ENCODE results near the gene LIAS.
"Not testable (repeated sequence)": the region's sequence is repeated elsewhere in the genome, so short reads cannot be mapped to it uniquely, and the experiment has no call there.

The LIAS gene

DNA sequence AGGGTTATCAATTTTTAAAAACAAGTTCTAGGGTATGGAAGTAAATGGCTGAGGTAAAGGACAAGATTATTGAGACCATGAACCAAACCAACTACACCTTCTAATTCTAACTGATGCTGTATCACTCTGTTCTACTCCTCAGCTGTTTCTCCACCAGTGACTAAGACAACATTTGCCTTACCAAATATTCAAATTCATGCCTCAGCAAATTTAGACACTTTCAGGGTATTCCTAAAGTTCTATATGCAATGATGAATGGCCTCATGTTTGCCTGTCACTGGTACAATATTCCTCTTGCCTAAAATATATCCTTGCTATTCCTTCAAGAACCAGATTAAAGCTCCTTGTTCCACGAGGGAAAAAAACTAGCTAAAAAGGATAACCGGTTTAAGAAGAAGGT lies 5.1 kb upstream of the LIAS start:
- no peak for DNase-seq

DNA sequence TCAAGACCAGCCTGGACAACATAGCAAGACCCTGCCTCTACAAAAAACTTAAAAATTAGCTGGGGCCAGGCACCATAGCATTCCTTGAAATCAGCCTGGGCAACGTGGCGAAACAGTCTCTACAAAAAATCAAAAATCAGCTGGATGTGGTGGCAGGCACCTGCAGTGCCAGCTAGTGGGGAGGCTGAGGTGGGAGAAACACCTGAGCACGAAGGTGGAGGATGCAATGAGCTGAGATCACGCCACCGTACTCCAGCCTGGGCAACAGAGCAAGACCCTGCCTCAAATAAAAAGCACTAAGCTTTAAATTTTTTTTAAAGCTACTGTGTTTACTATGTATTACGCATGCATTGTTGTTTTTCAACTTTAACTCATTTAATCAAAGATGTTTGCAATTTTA lies 3.4 kb upstream of the LIAS start:
- no peak for DNase-seq

DNA sequence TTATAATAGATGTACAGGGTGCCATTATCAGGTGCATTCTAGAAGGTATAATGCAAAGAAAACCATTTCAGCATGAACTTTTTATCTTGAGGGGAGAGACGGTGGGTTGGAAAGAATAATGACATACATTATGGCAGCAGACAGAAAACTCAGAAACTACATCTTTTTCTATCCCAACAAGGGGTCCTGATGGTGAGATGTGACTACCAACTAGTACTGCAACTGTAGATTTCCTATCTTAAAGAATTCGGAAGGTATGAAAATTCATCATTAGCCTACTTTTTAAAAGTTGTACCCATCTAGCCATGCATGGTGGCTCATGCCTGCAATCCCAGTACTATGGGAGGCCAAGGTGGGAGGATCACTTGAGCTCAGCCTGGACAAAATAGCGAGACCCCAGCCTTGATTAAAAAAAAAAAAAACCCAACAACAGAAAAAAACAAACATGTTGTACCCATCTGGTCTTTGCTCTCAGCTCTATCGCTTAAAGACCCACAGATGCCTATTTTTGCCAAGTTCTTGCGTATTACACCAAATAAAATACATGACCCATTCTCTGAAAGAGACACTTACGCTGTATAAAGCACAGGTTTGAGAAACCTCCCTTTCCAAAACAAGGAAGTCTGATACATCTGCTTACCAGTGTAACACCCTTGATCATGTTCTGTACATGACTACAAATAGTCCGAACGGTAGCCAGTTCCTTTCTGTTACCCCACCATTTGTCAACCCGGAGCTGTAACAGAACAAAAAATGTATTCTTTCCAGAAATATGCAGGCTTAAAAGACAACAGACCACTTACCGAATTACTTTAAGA lies 1.7 kb upstream of the LIAS start:
- DNase-seq: no peak

DNA sequence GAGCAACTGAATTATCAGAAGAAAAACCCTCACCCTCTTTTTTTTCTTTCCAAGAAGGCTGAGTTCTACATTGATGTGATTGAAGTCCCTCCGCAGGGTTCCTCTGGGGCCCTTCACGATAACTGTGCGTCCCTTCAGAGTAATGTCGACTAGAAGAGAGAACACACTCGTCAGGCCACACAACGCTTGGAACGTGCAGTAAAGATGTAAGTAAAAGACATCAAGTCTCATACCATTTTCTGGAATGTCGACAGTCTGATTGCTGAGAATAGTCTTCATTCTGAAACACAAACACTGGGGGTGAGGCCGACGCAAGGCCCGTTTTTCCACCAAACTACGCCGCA lies 723 bp upstream of the LIAS start:
- not testable (repeated sequence) for DNase-seq

DNA sequence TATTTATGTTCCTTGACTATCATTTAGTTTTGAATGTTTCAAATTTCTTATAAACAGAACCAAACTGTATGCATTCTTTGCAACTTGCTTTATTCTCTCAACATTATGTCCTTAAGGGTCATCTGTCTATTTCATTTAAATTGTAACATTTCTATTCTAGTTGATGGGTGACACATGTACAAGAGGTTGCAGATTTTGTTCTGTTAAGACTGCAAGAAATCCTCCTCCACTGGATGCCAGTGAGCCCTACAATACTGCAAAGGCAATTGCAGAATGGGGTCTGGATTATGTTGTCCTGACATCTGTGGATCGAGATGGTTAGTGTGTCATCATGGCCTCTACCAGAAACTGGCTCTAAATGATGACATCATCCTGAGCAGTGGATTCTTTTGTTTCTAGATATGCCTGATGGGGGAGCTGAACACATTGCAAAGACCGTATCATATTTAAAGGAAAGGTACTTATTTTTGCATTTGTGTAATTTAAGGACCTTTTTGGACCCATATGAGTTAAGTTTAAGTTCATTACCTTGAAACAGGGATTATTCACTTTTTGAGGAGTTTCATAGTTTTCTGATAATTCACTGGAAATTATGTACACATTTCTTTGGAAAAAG lies 6.1 kb downstream of the LIAS start:
- DNase-seq: peak; percentile 45

DNA sequence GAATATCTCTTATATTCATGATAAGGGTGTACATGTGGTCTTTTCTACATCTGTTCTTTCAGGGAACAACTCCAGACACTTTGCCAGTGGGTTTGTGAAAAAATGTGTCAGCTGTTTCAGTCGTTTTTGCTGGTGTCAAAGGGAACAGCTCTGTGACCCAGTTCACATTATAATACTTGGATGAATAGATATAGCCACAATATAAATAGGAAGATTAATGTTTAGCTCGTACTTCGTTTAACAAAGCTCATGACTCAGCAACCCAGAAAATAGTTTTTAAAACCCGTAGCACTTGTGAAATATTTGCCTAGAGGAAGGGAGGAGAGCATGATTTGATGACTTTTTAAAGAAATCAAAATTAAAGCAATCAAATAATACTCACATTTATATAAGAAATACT lies 7.9 kb downstream of the LIAS start:
- DNase-seq: no peak

DNA sequence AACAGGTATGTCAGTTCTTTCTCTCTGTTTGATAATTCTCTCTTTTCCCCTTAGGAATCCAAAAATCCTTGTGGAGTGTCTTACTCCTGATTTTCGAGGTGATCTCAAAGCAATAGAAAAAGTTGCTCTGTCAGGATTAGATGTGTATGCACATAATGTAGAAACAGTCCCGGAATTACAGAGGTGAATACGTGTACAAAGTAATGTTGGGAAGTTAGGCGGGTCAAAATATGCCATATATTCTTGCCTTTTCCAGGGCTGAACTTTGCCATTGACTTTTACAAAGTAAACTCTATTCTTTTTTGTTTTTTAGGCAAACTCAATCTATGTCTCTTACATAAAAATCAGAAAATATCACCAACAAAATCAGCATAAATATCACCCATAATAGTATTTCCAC lies 8.6 kb downstream of the LIAS start:
- DNase-seq: no peak

DNA sequence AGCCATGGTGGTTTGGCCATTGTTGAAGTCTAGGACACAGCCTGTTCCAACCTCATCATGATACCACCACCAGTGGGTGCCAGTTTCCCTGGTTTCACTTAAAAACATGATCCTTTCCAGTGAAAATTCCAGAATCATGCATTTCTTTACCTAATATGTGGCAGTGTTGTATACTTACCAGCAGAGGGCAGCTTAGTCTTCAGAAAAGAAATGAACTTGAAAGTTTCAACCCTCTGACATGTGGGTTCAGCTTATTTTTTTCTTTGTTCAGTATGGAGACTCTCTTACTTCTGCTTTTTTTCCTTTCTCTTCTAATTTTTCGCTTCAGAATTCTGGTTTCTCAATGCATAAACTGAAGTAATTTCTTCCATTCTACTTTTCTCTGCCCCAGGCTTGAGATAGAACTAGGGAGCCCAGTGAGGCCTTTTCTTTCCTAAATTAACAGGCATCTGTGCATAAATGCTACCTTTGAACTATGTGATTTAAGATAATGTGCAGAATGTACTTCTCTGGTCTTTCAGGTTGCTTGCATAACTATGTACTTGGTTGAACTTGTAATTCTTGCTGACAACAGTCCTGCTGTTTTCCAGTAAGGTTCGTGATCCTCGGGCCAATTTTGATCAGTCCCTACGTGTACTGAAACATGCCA lies 10.7 kb downstream of the LIAS start:
- peak; percentile 66 for DNase-seq

DNA sequence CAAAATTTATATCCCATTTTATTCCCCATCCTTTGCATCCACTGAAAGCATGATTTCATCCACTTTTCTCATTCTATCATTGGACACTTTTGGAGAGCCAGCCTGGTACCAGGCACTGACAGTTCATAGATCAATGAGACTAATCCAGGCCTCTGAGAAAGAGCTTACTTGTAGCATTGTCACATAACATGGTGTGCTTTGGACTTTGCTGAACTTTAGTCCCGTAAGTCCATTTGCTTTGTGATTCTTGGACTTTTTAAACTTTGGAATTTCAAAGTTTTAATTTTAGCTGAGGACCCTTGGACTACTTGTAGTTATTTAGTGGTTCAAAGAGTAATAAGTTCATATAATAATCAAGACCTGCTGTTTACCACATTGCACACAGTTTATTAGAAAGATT lies 11.5 kb downstream of the LIAS start:
- no peak for DNase-seq

DNA sequence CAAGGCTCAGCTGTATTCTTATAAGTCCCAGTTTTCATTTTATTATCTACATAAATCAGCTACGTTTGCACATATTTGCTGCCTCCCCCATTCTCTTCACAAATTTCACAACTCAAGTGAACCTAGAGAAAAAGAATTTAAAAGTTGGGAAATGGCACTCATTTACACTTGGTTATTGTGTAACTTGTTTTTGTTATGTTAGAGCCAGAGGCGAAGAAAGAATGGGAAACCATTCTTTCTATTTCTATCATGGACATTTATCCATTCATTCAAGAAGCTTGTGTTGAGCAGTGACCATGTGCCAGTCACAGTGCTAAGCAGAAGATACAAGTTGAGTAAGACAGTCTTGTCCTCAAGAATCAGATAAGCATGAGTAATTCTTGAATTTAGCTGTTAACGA lies 13.5 kb downstream of the LIAS start:
- DNase-seq: no peak

DNA sequence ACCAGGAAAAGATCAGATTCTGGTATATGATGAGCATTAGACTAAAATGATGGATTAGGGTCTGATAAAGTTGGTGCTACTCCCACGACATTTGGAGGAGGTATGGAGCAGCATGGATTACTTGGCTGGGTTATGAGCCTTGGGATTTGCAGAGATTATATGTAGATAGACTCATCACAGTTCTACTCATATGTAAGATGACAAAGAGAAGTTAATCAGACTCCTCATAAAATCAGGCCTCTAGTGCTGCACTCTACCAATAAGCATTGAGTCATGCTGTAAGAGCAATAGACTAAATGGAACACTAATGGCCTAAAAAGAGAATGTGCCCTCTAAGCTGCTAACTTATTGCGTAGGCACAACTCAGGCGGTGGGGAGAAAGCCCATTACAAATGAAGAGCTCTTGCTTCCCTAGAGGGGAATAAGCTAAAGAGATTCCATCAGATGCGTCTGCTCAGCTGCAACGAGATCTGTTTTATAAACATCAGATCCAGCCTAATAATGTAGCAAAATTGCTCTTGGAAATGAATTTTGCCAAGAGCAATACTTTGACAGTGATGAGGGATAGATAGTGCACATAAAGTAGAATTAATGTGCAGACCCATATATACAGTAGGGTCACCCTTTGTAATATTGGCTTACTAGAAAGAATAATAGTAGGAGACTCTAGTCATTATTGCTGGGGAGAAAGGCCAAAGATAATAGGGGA lies 17.5 kb downstream of the LIAS start:
- no peak for DNase-seq

DNA sequence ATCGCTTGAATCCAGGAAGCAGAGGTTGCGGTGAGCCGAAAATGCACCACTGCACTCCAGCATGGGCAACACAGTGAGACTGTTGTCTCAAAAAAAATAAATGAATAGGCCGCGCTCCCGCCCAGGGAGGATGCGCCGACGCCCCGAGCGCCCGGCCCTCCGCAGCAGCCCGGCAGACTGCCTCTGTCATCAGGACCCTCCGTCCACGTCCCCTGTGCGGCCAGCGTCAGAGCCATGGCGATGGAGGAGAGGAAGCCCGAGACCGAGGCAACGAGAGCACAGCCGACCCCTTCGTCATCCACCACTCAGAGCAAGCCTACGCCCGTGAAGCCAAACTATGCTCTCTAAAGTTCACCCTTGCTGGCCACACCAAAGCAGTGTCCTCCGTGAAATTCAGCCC lies 21.4 kb downstream of the LIAS start:
- DNase-seq: no peak

DNA sequence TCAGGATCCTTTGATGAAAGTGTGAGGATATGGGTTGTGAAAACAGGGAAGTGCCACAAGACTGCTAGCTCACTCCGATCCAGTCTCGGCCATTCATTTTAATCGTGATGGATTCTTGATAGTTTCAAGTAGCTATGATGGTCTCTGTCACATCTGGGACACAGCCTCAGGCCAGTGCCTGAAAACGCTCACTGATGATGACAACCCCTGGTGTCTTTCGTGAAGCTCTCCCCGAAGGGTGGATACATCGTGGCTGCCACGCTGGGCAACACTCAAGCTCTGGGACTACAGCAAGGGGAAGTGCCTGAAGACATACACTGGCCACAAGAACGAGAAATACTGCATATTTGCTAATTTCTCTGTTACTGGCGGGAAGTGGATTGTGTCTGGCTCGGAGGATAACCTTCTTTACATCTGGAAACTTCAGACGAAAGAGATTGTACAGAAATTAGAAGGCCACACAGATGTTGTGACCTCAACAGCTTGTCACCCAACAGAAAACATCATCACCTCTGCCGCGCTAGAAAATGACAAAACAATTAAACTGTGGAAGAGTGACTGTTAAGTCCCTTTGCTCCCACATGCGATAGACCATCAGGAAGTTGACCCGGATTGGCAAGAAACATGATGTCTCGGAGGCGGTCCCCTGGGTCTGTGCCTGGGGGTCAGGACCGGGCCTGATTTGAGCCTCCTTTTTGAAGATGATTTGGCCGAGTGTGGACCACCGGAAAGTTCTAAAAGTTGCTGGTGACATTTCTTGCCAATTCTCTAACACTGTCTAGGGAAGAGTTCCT lies 22.2 kb downstream of the LIAS start:
- DNase-seq: no peak

DNA sequence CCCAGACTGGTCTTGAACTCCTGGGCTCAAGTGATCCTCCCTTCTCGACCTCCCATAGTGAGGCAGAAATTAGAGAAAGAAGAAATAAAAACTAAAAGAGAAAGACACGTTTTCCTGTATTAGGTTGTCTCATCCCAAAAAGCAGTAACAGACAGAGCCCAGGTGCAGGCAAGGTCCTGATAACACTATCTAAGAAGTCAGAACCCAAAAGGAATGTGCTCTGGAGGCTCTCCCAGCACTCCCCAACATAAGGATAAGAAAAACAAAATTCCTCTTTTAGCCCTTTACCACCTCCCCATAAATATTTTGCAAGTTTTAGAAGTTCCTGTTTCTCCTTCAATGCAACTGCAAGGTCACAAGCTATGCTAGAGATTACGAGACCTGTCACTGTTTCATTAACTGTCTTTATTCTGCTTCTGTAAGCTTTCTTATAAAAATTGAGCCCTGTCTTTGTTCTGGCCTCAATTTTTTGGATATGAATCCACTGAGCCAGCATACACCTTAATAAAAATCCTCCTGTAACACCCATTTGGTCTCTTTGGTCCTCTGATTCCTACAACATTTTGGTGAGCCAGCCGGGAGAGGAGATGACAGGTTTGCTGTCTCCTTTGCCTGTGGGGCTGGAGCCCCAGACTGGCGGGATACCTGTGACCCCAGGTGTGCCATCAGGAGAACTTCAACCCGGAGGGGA lies 25.9 kb downstream of the LIAS start:
- DNase-seq: no peak

DNA sequence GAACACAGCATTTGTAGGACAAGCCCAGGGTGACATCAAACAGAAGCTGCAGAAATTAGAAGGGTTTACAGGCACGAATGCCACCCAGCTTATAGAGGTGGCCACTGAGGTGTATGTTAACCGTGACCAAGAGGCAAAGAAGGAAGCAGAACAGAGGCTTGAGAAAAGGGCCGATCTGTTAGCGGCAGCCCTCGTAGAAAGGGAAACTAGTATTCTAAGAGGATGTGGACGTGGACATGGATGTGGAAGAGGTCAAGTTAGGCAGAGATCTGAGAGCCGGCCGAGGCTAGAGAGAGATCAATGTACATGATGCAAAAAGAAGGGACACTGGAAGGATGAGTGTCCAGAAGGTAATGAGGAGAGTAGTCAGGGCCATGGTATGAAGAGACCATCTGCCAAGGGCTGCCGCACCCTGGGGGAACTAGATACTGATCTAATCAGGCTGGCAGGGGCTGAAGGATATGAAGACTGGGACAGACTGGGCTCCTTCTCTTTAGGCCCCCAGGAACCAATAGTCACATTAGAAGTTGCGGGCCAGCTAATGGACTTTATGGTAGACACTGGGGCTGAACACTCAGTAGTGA lies 27.5 kb downstream of the LIAS start:
- no peak for DNase-seq

DNA sequence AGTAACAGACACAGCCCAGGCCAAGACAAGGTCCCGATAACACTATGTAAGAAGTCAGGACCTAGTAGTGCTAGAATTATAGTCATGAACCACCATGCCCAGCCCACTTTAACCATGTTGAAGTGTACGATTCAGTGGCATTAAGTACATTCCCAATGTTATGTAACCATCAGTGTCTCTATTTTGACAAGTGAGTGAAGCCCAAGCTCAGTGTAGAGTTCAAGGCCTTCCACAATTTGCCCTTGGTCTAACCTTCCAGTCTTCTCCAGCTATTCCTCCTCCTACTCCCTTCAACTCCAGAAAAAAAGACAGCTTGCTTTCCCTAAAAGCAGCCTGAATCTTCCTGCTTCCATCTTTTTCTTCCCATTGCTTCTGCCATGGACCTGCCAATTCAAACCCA lies 31.5 kb downstream of the LIAS start:
- DNase-seq: no peak

DNA sequence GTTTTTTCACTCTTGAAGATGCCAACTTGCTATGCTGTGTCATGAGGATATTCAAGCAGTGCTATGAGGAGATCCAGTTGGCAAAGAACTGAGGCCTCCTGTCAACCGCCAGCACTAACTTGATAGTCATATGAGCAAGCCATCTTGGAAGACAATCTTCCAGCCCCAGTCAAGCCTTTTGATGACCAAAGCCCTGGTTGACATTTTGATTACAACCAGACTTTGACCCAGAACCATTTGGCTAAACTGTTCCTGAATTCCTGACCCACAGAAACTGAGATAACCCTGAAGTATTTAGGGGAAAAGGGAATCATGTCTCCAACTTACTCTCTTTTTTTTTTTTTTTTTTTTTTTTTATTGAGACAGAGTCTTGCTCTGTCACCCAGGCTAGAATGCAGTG lies 35.5 kb downstream of the LIAS start:
- DNase-seq: no peak

DNA sequence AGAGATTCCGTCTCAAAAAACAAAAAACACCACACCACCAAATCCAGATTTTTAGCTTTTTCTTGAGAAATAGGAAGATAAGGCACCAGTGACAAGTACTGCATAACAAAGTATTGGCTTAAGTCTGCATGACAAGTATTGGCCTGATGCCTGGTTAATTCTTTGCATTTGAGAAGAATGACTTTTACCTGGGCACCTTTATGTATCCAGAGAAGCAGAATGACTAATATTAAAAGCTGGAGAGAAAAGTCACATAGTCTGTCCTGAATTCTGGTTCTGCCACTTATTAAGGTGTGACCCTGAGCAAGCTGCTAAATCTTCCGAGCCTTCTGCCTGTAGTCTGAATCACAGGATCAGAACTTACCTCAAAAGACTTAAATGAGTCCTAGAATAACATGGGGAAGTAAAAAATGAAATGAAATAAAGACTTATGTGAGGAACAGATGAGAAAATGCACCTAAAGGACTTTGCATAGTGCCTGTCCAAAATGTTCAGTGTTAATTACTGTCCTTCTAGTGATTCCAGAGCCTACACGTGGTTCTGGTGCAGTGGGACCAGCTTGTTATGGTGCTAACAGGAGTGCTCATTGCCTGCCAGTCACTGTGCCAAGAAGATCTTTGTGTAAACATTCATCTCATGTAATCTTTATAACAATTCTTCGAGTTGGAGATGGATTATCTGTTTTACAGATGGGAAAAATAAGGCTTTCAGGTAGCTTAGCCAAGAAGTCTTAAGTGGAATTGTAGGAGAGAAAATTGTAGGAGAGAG lies 36.8 kb downstream of the LIAS start:
- DNase-seq: no peak

DNA sequence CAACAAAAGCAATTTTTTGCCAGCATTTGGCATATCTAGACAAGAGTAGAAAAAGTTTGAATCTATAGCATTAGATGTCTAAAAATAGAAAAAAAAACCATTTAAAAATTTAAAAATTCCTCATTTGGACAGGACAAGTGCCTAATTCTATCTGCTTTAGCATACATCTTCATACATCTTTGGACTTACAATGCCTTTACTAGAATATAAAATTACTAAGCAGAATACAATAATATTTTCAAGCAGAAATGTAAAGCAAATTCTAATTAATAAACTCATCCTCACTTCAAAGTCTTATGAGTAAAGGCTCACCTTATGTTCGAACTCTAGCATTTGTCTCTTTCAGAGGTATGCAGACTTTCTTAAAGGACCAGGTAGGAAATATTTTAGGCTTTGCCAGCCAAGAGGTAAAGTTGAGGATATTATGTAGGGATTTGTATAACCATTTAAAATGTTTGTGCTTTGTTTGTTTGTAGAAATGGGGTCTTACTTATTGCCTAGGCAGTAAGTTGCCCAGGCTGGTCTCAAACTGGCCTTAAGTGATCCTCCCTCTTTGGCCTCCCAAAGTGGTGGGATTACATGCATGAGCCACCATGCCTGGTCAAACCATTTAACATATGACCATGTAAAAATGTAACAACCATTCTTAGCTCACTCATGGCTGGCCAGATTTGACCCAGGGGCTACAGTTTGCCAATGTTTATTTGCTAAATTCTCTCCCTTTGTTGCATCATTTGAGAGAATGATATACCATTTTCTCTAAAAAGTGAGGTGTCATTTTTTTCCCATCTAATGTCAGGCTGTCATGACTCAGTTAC lies 39.3 kb downstream of the LIAS start:
- DNase-seq: peak; percentile 1

DNA sequence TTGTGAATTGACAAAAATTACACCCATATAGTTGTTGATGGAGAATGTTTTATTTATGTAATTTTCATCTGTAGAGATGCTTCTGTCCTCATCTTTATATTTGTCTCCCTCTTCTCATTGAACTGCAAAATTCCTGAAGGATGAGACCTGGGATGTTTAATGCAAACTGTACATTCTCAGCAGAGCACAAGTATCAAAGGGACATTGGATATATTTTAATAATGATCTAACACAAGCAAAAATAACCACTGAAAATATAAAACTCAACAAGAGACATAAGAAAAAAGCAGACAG lies 39.8 kb downstream of the LIAS start:
- DNase-seq: no peak
